HG03442 (cell line): ENCODE data around the gene MESD.

Experiments used
- ATAC-seq: cut with Tn5 transposase; IDR thresholded peaks from one replicate; pipeline ENCODE4 v1.9.1; 2021; ENCODE audit warnings: mild to moderate bottlenecking, moderate library complexity; ENCODE audit not compliant: unreplicated experiment

The MESD gene

GRCh38 chr15:80940851-80941250 is 48.8 kb downstream of the MESD start:
- ATAC-seq: no peak

- no peak for ATAC-seq
Observed at GRCh38 chr15:80940331-80940730, 49.3 kb downstream of the MESD start.

GRCh38 chr15:80939216-80939615 is 50.4 kb downstream of the MESD start:
- no peak for ATAC-seq

GRCh38 chr15:80937718-80938117 is 51.9 kb downstream of the MESD start:
- no peak for ATAC-seq

GRCh38 chr15:80936288-80937078 is 53.1 kb downstream of the MESD start:
- no peak for ATAC-seq

- no peak for ATAC-seq
Observed at GRCh38 chr15:80934761-80935221, 54.8 kb downstream of the MESD start.

- ATAC-seq: no peak
Observed at GRCh38 chr15:80932989-80933388, 56.6 kb downstream of the MESD start.

GRCh38 chr15:80932513-80932815 is 57.2 kb downstream of the MESD start:
- ATAC-seq: no peak

- no peak for ATAC-seq
Observed at GRCh38 chr15:80931721-80932512, 57.7 kb downstream of the MESD start.

- ATAC-seq: no peak
Observed at GRCh38 chr15:80931191-80931590, 58.4 kb downstream of the MESD start.

GRCh38 chr15:80929689-80930088 is 59.9 kb downstream of the MESD start:
- ATAC-seq: no peak

GRCh38 chr15:80929225-80929624 is 60.4 kb downstream of the MESD start:
- no peak for ATAC-seq

- no peak for ATAC-seq
Observed at GRCh38 chr15:80926126-80926525, 63.5 kb downstream of the MESD start.

- no peak for ATAC-seq
Observed at GRCh38 chr15:80925597-80926059, 64.0 kb downstream of the MESD start.

GRCh38 chr15:80924278-80924677 is 65.3 kb downstream of the MESD start:
- ATAC-seq: no peak

- ATAC-seq: no peak
Observed at GRCh38 chr15:80923668-80924067, 66.0 kb downstream of the MESD start.

- no peak for ATAC-seq
Observed at GRCh38 chr15:80921736-80922410, 67.7 kb downstream of the MESD start.

GRCh38 chr15:80920271-80920699 is 69.3 kb downstream of the MESD start:
- ATAC-seq: no peak

GRCh38 chr15:80918196-80918783 is 71.3 kb downstream of the MESD start:
- no peak for ATAC-seq

- ATAC-seq: no peak
Observed at GRCh38 chr15:80916056-80916455, 73.6 kb downstream of the MESD start.

GRCh38 chr15:80915472-80915871 is 74.1 kb downstream of the MESD start:
- ATAC-seq: no peak
